ENCODE measurements around the gene CTXND2.
"Not testable (repeated sequence)": the region's sequence is repeated elsewhere in the genome, so short reads cannot be mapped to it uniquely, and the experiment has no call there.

The CTXND2 gene

GRCh38 chr1:150842964-150843363, 44.0 kb upstream of the CTXND2 start:
- Histone ChIP-seq H3K36me3 (ENCODE audit: low read length) (peaks cover 4% of the 10 kb centered on the region; the same call in 1 of the 2 replicates), H3K9me3 (ENCODE audit: insufficient read depth, low read length) (no peaks in the 10 kb centered on the region), H3K27me3 (ENCODE audit: low read length) (no peaks in the 10 kb centered on the region), H2AFZ (ENCODE audit: low read depth, low read length, severe bottlenecking) (no peak overlapping the region), H3K9ac (ENCODE audit: low read length) (no peak overlapping the region), H3K4me2 (ENCODE audit: low read depth, low read length, poor library complexity, severe bottlenecking) (no peak overlapping the region), H3K9me2 (replicated peaks; ENCODE audit: insufficient read depth, low read length) (no peaks in the 10 kb centered on the region), H3F3A (ENCODE audit: insufficient read depth) (no peaks in the 10 kb centered on the region), H3K27ac (ENCODE audit: low read depth, low read length) (no peak overlapping the region), H4K20me1 (ENCODE audit: low read depth, low read length) (no peaks in the 10 kb centered on the region), H3K79me2 (ENCODE audit: insufficient read depth, low read length) (no peaks in the 10 kb centered on the region), H3K4me3 (ENCODE audit: insufficient read depth, low read length, poor library complexity, severe bottlenecking) (no peak overlapping the region)
- no peak for TF ChIP-seq CTCF (IDR thresholded peaks at IDR 0.05; ENCODE audit: insufficient read depth, low read length, poor library complexity, severe bottlenecking)
- no peak for TF ChIP-seq EZH2phosphoT487 (conservative IDR thresholded peaks at IDR 0.05; ENCODE audit: low read length)

DNA sequence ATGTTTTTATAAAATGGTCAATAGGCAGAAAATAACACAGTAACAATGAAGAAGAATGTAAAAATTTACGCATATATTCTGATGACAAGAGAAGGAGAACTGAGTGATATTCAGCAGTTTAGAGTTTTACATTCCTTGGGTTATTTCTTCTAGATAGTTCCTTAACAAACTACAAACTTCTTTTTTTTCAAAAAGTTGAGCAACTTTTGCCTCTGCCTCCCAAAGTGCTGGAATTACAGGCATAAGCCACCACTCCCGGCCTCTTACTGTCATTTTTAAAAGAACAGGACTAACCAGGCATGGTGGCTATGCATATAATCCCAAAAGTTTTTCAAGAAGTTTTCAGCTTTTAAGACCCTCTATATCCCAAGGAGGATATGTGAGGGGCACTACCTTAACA, 43.5 kb upstream of the CTXND2 start:
- Histone ChIP-seq H3K9me2 (replicated peaks; ENCODE audit: insufficient read depth, low read length) (no peaks in the 10 kb centered on the region), H3K4me2 (ENCODE audit: low read depth, low read length, poor library complexity, severe bottlenecking) (no peak overlapping the region), H3K36me3 (ENCODE audit: low read length) (peaks cover 4% of the 10 kb centered on the region; the same call in 1 of the 2 replicates), H3K9me3 (ENCODE audit: insufficient read depth, low read length) (no peaks in the 10 kb centered on the region), H2AFZ (ENCODE audit: low read depth, low read length, severe bottlenecking) (no peak overlapping the region), H3K4me3 (ENCODE audit: insufficient read depth, low read length, poor library complexity, severe bottlenecking) (no peak overlapping the region), H4K20me1 (ENCODE audit: low read depth, low read length) (no peaks in the 10 kb centered on the region), H3K79me2 (ENCODE audit: insufficient read depth, low read length) (no peaks in the 10 kb centered on the region), H3K9ac (ENCODE audit: low read length) (no peak overlapping the region), H3K27me3 (ENCODE audit: low read length) (no peaks in the 10 kb centered on the region), H3K27ac (ENCODE audit: low read depth, low read length) (no peak overlapping the region), H3F3A (ENCODE audit: insufficient read depth) (no peaks in the 10 kb centered on the region)
- TF ChIP-seq EZH2phosphoT487 (conservative IDR thresholded peaks at IDR 0.05; ENCODE audit: low read length) (no peak), CTCF (IDR thresholded peaks at IDR 0.05; ENCODE audit: insufficient read depth, low read length, poor library complexity, severe bottlenecking) (no peak)

DNA sequence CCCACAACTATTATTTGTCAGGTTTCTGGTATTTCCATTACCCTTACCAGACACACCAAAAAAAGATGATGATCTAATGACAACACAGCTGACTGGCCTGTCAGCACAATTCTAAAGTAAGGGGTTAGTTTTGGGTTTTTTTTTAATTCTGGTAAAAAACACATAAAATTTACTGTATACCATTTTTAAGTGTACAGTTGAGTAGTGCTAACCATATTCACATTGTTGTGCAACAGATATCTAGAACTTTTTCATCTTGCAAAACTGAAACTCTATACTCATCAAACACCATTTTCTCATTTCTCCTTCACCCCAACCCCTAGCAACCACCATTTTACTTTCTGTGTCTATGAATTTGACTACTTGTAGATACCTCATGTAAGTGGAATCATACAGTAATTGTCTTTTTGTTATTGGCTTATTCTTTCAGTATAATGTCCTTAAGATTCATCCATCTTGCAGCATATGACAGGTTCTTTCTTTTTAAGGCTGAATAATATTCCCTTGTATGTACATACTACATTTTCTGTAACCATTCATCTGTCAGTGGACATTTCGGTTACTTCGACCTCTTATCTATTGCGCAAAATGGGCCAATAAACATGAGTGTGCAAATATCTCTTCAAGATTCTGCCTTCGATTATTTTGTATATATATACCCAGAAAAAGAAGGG, 40.3 kb upstream of the CTXND2 start:
- Histone ChIP-seq H3K4me2 (ENCODE audit: low read depth, low read length, poor library complexity, severe bottlenecking) (no peak overlapping the region), H3K9me2 (replicated peaks; ENCODE audit: insufficient read depth, low read length) (no peaks in the 10 kb centered on the region), H3K27ac (ENCODE audit: low read depth, low read length) (no peak overlapping the region), H3K36me3 (ENCODE audit: low read length) (no peaks in the 10 kb centered on the region), H3K4me3 (ENCODE audit: insufficient read depth, low read length, poor library complexity, severe bottlenecking) (no peak overlapping the region), H3K9ac (ENCODE audit: low read length) (no peak overlapping the region), H3F3A (ENCODE audit: insufficient read depth) (no peaks in the 10 kb centered on the region), H4K20me1 (ENCODE audit: low read depth, low read length) (no peaks in the 10 kb centered on the region), H3K79me2 (ENCODE audit: insufficient read depth, low read length) (no peaks in the 10 kb centered on the region), H2AFZ (ENCODE audit: low read depth, low read length, severe bottlenecking) (no peak overlapping the region), H3K27me3 (ENCODE audit: low read length) (no peaks in the 10 kb centered on the region), H3K9me3 (ENCODE audit: insufficient read depth, low read length) (no peaks in the 10 kb centered on the region)
- TF ChIP-seq CTCF (IDR thresholded peaks at IDR 0.05; ENCODE audit: insufficient read depth, low read length, poor library complexity, severe bottlenecking) (no peak), EZH2phosphoT487 (conservative IDR thresholded peaks at IDR 0.05; ENCODE audit: low read length) (no peak)

DNA sequence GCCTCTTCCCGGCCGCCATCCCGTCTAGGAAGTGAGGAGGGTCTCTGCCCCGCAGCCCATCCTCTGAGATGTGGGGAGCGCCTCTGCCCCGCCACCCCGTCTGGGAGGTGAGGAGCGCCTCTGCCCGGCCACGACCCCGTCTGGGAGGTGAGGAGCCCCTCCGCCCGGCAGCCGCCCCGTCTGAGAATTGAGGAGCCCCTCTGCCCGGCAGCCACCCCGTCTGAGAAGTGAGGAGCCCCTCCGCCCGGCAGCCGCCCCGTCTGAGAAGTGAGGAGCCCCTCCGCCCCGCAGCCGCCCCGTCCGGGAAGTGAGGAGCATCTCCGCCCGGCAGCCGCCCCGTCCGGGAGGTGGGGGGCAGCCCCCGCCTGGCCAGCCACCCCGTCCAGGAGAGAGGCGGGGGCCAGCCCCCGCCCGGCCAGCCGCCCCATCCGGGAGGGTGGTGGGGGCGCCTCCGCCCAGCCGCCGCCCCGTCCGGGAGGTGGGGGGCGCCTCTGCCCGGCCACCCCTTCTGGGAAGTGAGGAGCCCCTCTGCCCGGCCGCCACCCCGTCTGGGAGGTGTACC, 36.1 kb upstream of the CTXND2 start:
- H3K79me2 ChIP-seq (ENCODE audit: insufficient read depth, low read length); H3K27me3 ChIP-seq (ENCODE audit: low read length); H3K4me2 ChIP-seq (ENCODE audit: low read depth, low read length, poor library complexity, severe bottlenecking); H3K4me3 ChIP-seq (ENCODE audit: insufficient read depth, low read length, poor library complexity, severe bottlenecking); H3K9me2 ChIP-seq (replicated peaks; ENCODE audit: insufficient read depth, low read length); H3K9me3 ChIP-seq (ENCODE audit: insufficient read depth, low read length); H2AFZ ChIP-seq (ENCODE audit: low read depth, low read length, severe bottlenecking); H4K20me1 ChIP-seq (ENCODE audit: low read depth, low read length); H3K27ac ChIP-seq (ENCODE audit: low read depth, low read length); H3F3A ChIP-seq (ENCODE audit: insufficient read depth); H3K9ac ChIP-seq (ENCODE audit: low read length): not testable (repeated sequence)
- H3K36me3 ChIP-seq (ENCODE audit: low read length) = peaks cover 13% of the 10 kb centered on the region; the same call in 1 of the 2 replicates

- H3K27me3 ChIP-seq (ENCODE audit: low read length); H3K4me3 ChIP-seq (ENCODE audit: insufficient read depth, low read length, poor library complexity, severe bottlenecking); H3F3A ChIP-seq (ENCODE audit: insufficient read depth); H3K9ac ChIP-seq (ENCODE audit: low read length); H3K4me2 ChIP-seq (ENCODE audit: low read depth, low read length, poor library complexity, severe bottlenecking); H3K27ac ChIP-seq (ENCODE audit: low read depth, low read length); H3K79me2 ChIP-seq (ENCODE audit: insufficient read depth, low read length); H4K20me1 ChIP-seq (ENCODE audit: low read depth, low read length); H2AFZ ChIP-seq (ENCODE audit: low read depth, low read length, severe bottlenecking); H3K9me2 ChIP-seq (replicated peaks; ENCODE audit: insufficient read depth, low read length); H3K9me3 ChIP-seq (ENCODE audit: insufficient read depth, low read length): not testable (repeated sequence)
- peaks cover 16% of the 10 kb centered on the region; the same call in 1 of the 2 replicates for H3K36me3 ChIP-seq (ENCODE audit: low read length)
Measured at GRCh38 chr1:150852734-150853133, 34.2 kb upstream of the CTXND2 start.

Measured in SU-DHL-6 (cell line).